HG02759 (cell line): ENCODE measurements around the gene PRDM16.

ENCODE experiments used
- ATAC-seq: cut with Tn5 transposase; IDR thresholded peaks from one replicate; pipeline ENCODE4 v1.9.1; 2021; ENCODE audit warnings: mild to moderate bottlenecking, moderate library complexity; ENCODE audit not compliant: unreplicated experiment

Gene PRDM16

DNA sequence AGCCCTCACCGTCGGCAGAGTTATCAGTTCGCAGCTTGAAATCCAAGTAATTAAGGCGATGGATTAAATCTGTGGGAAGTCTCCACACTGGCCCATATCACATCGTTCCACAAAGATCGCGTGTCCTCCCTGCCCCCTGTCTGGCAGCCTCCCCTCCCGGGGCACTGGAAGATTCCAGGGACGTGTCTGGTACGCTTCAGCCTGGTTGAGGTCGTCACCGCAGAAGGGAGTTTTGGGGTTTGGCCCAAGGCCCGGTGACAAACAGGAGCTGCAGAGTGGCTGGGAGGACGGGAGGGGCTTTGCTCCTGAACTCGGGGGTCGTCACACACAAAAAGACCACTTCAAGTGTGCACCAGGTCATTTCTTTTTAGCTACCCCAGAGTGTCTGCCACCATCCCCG lies 51.1 kb downstream of the PRDM16 start:
- ATAC-seq = no peak

GRCh38 chr1:3120994-3121393 lies 52.0 kb downstream of the PRDM16 start:
- ATAC-seq = no peak

- no peak for ATAC-seq
Observed at GRCh38 chr1:3121401-3122210, 52.6 kb downstream of the PRDM16 start.

- no peak for ATAC-seq
Observed at GRCh38 chr1:3122311-3122710, 53.3 kb downstream of the PRDM16 start.

- no peak for ATAC-seq
Observed at GRCh38 chr1:3124246-3124645, 55.2 kb downstream of the PRDM16 start.

DNA sequence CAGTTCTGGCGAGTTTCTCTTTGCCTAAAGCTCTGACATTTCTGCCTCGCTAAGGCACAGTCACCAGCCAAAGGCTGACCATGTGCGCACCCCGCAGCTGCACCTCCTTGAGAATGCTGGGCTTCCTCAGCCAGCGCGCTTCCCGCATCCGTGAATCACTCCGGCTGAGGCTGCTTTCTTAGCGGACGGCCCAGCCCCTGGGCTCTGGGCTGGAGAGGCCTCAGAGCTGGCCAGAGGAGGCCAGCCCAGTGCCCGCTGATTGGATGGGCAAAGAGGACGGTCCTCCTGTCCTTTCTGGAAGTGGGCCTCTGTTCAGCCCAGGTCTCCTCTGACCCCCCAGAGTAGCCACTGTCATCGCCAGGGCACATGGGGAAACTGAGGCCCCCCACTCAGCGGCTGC lies 56.1 kb downstream of the PRDM16 start:
- no peak for ATAC-seq

- ATAC-seq = no peak
Observed at GRCh38 chr1:3125546-3126368, 56.8 kb downstream of the PRDM16 start.

- no peak for ATAC-seq
Observed at GRCh38 chr1:3126756-3127678, 58.0 kb downstream of the PRDM16 start.

- ATAC-seq = no peak
Observed at GRCh38 chr1:3127738-3128137, 58.7 kb downstream of the PRDM16 start.

- no peak for ATAC-seq
Observed at GRCh38 chr1:3128431-3129132, 59.6 kb downstream of the PRDM16 start.

DNA sequence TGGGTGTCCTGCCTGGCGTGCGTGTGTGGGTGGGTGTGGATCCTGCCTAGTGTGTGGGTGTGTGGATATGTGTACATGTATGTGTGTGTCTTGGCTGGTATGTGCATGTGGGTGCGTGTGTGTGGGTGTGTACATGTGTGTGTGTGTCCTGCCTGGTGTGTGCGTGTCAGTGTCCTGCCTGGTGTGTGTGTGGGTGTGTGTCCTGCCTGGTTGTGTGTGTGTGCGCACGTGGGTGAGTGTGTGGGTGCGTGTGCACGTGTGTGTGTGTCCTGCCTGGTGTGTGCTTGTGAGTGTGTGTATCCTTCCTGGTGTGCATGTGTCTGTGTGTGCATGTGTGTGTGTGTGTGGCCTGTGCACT lies 60.1 kb downstream of the PRDM16 start:
- ATAC-seq = no peak

DNA sequence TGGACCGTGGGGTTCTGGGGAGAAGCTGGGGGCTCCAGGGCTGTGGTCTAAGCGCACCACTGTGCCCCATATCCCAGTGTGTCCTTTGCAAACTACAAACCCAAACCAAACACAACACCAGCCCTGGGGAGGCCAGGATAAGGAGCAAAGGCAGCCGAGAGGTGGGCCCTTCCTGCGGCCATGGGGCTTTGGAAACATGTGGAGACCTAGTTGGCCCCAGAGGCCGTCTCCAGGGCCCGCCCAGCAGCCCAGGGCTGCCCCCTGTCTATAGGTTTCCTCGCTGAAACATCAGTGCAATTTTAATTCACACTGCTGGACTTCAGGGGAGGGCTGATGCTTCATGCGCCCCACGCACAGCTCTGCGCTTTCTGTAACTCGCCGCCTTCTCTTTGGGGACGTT lies 61.3 kb downstream of the PRDM16 start:
- no peak for ATAC-seq

- no peak for ATAC-seq
Observed at GRCh38 chr1:3132660-3133059, 63.7 kb downstream of the PRDM16 start.

GRCh38 chr1:3133686-3134085 lies 64.7 kb downstream of the PRDM16 start:
- ATAC-seq = no peak

- no peak for ATAC-seq
Observed at GRCh38 chr1:3134381-3135072, 65.5 kb downstream of the PRDM16 start.

DNA sequence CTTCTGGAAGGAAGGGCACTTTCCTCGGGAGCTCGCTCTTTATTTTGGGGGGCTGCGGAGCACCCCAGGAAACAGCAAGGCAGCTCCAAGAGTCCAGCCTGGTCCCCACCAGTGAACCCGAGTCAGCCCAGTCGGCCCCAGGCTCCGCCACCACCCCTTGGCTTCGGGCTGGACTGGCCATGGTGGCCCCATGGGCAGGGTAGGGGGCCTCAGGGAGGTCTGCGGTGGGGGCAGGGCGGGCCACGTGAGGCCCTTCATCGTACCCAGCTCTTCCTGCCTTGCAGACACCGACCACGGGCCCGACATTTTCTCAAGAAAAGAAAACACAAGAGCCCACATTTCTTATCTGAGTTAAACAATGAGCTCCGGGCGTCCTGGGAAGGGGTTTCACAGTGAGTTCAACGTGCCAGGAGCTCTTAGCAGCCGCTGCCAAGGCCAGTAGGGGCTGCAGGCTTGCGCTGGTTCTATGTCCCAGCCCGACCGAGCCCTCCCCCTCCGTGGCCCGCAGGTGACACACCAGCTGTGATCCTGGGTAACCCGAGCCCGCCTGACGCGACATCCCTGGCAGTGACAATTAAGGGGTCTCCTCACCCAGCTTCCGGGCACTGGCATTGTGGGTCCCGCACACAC lies 66.2 kb downstream of the PRDM16 start:
- no peak for ATAC-seq

- ATAC-seq = no peak
Observed at GRCh38 chr1:3135744-3136455, 66.9 kb downstream of the PRDM16 start.

DNA sequence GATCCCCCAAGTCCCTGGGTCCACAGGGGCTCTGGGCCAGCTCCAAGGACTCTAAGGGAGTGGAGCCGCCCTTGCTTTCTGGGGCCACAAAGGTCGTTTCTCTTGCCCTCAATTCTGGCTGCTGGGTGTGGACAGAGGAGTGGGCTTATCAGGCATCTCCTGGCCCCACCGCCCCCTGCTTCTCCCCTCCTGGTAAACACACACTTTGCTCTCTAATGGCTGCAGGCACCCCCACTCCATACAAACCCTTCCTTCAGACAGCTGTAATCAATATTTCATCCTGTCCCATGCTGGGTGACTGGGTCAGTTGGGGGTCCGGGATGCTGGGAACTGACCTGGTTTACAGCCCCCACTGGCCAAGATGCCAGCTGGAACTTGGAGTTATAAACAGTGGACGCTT lies 67.5 kb downstream of the PRDM16 start:
- ATAC-seq = no peak
